Stimulated activated CD8-positive, alpha-beta memory T cell treated with anti-CD3 and anti-CD28 coated beads, Interleukin-7, amount 100 ng/mL, for 24 hours (primary cell): ENCODE measurements around the gene DUSP8.

Source experiments
- DNase-seq: peaks from one replicate; pipeline ENCODE4 v3.0.0-alpha.2; 2020; ENCODE audit warnings: low read depth

The DUSP8 gene

DNA sequence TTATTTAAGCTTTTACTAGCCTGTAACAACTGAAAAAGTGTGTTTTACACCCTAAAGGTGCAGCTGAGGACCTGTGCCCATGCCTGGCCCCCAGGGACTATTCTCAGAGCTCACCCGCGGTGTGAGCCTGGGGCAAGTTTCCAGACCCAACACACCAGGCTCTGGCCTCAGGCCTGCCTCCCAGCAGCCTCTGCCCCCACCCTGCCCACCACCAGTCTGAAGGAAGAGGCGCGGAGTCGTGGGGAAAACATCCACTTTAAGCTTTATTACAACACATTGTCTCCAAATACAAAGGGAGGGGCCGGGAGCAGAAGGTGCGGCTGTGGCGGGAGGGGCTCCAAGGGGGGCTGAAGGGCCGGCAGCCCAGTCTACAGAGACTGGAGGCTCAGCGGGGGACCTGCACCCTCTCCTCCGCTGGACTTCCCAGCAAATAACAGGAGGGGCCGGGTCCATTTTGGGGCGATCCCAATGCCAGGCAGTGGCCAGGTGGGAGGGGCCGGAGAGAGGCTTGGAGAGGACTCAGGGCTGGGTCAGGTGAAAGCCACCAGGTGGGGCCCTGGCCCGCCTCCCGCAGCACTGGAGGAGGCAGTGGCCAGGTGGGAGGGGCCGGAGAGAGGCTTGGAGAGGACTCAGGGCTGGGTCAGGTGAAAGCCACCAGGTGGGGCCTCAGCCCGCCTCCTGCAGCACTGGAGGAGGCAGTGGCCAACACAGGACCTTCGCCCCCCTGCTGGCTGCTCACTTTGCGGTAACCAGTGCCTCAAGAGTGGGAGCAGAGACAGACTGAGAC lies 18.1 kb downstream of the DUSP8 start:
- DNase-seq, result no peak

DNA sequence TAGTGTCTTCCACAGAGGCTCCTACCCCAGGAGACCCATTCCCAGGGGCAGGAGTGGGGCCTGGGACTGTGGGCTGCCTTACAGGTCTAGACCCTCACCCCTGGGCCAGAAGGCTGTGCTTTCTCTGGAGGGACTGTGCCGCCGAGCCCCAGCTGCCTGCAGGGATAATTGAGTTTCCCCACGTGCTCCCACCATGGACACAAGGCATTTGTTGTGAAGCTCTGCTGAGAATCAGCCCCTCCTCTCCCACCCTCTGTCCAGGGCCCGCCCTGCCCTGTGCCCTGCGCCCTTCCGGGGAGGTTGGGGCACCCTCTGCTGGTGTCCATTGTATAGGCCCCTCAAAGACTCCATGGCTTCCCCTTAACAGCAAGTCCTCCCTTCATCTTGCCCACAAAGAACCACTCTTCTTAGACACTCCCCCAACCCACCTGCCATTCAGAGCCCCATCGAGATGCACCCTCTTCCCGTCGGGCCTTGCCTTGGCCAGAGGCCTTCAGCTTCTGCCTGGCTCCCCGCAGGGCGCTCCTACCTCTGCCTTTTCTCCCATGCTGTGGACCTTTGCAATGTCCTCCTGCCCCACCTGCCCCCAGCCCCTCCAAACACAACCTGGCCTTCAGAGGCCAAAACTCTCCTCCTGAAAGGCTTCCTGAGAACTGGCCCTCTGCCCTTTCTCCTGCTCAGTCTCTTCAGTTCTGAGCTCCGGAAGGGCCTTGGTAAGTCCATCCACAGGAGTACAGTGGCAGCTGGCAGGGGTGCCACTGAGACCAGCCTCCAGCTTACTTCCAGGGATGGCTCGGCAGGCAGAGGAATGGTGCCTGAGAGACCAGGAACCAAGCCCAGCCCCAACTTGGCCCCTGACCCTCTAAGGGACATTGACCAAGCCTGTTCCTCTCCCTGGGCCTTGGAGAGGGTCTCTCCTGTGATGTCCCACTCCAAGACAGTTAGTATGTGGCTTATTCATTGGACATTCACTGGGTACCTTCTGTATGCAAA lies 22.4 kb downstream of the DUSP8 start:
- no peak for DNase-seq

DNA sequence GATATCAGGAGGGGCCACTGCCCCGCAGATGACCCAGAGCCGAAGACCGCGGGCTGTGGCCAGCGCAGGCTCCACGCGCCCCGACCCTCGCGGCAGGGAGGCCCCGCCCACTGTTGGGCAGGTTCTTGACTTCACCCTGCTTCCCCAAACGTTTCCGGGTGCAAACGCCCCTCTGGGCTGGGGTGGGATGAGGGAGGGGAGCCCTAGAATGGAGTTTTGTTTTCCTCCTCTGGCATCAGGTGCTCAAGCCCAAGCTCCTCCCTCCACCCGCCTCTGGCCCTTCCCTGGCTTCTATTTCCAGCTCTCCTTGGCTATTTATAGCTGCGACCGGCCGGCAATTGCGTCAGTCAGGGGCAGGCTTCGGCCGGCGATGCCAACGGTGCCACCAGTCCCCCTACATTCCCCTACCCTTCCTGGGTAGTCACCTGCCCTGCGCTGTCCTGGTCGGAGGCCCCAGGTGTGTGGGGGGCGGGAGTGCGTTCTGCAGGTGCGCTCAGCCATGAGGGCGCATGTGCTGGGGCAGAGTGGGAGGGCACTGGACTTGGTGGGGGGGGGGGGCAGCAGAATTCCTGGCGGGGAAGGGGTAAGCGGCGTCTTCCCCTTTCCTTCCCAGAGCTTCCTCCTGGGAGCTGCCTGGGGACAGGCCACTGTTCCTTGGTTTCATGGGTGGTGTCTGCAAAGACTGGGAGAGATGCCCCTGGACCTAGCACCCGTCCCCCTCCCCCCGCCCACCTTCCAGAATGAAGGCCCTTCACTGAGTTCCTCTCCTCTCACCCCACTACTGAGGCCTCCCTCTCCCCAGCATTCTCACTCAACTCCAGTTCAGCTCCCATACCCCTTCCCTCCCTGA lies 23.6 kb downstream of the DUSP8 start:
- no peak for DNase-seq

DNA sequence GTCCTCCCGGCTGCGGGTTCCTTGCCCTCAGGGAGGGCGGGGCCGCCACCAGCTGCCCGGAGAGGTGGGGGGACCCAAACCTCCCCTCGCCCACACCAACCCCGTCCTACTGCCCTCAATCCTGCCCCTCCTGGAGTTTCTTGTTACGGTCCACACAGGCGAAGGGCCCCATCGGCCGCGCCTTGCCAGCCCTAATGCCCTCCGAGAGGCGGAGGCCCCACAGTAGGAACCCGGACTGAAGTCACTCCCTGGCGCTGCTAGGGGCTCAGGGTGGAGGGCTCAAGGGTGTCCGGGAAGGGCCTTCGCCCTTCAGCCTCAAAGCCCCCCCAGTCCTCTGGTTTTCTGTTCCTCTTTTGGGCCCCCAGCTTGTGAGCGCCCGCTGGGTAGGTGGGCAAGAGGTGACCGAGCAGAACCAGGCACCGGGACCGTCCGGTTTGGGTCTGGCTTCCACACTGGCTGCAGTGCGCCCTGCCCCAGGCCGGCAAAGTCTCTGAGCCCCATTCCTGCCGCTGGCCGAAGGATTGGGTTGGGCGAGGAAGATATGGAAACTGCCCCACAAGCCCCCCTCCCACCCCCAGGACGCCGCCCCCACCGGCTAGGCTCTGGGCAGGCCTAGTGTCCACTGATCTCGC lies 24.5 kb downstream of the DUSP8 start:
- no peak for DNase-seq

DNA sequence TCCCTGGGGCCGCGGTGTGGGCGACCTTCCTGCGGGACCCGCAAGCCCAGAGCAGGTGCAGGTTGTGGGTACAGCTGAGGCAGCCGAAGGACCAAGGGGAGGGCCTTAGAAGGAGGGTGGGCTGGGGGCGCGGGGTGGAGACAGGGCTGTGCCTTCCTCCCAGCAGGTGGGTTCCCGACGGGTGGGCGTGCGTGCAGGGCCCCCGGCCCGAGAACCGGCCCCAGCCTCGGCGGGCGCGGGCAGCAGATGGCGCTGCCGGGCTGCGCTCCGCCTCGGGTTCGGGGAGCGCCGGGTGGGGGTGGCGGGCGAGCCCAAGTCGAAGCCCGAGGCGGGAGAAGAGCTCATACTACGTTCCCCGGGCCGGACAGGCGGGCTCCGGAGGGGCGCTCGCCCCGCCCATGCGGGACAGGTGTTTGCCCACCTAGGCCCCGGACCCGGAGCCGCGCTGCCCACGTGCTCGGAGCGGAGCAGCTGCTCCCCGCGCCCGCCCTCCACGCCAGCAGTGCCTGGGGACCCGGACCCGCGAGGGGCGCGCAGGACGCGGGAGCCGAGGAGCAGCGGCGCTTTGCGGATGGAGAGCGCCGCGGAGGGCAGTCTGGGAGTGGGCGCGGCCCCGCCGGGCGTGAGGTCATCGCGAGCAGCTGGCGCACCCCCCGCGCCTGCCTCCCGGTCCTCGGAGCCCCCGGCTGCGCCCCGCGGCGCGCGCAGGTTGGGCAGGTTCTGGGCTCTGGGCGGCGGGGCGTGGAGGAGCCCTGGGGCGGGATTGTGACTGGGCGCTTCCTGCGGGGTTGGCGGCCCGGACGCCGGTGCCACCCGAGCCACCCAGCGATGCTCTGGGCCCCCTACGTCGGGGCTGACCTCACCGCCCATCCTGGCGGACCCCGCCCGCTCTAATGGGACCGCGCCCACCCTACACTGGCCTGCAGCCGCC lies 25.3 kb downstream of the DUSP8 start:
- DNase-seq, result no peak

DNA sequence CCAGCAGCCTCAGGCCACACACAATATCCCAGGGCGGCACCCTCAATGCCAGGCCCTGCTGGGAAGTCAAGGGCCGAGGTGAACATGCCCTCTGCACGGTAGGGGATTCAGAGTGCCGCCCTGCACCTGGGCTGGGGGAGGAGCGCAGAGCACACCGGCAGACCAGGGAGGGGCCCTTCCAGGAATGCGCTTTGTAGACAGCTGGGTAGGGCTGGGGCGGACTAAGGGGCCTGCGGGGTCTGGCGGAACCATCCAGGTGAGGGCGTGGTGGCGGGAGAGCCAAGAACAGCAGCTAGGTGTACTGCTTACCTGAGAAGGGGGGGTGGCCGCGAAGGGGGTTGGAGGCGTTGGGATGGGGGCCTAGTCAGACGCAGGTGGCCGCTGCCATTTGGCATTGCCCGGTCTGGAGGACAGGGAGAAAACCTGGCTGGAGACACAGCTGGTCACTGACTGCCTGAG lies 26.0 kb downstream of the DUSP8 start:
- DNase-seq, result no peak

DNA sequence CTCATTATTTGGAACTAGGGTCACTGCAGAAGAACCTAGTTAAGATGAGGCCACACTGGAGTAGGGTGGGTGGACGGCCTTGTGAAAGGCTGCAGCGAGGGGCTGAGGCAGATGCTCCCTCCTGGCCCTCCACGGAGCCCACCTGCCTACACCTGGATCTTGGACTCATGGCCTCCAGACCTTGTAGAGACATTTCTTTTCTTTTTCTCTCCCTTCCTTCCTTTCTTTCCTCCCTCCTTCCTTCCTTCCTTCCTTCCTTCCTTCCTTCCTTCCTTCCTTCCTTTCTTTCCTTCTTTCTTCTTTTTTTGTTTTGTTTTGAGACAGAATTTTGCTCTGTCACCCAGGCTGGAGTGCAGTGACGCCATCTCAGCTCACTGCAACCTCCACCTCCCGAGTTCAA lies 26.6 kb downstream of the DUSP8 start:
- DNase-seq, result no peak

DNA sequence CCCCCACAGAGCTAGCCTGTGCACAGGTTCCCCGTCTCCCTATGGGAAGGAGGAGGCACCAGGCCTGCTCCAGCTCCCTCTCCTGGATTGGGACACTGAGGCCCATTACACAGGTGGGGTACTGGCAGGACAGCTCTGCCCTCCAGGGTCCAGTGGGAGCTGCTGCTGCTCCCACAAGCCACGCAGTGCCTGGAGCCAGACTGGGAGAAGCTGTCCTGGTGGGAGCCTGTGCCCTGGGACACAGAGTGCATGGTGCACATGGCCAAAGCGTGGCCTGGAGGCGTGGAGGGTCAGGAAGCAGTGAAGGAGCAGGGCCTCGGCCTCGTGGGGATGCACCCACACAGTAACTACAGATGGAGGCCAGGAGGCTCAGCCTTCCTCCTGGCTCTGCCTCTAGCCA lies 27.5 kb downstream of the DUSP8 start:
- no peak for DNase-seq

DNA sequence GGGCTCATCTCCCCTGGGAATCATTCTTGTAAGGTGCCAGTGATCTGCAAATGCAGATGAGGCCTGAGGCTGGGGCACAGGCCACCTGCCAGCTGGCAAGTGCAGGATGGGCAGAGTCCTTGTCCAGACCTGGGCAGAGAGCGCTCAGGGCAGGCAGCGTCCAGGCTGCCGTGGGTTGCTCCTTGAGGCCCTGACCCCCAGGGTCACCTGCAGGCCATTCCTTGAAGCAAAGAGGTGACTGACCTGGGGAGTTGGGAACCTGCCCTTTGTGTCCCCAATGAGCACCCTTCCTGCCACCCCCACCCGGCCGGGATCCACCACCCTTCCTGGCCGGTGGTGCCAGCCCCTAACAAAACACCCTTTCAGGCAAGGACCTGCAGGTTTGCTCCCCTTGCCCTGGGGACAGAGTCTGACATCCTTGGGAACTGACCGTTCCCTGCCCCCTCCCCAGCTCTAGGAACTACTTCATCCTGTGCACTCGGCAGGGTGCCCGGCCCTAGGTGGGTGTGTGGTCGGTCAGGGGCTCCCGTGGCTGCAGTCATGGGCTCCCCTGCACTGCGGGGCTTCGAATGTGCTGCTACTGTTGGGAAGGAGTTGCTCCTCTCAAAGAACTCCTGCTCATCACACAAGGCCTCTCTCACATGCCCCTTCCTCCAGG lies 28.3 kb downstream of the DUSP8 start:
- DNase-seq, result no peak

DNA sequence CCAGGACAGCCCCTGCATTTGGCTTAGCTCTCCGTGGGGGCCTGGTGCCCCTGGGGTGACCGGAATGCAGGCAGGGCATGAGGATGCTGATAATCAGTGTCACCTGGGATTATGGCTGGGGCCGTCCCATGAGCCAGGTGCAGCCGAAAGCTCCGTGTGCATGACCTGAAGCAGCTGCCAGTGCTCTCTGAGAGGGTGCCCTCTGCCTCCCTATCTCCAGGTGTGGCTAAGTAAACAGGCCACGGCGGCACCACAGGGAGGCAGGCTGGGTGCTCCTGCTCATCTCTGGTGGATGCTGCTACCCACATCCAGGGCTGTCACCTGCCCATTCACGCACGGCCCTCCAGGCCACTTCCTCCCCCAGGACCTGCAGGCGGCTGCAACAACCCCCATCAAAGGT lies 29.8 kb downstream of the DUSP8 start:
- DNase-seq, result no peak

DNA sequence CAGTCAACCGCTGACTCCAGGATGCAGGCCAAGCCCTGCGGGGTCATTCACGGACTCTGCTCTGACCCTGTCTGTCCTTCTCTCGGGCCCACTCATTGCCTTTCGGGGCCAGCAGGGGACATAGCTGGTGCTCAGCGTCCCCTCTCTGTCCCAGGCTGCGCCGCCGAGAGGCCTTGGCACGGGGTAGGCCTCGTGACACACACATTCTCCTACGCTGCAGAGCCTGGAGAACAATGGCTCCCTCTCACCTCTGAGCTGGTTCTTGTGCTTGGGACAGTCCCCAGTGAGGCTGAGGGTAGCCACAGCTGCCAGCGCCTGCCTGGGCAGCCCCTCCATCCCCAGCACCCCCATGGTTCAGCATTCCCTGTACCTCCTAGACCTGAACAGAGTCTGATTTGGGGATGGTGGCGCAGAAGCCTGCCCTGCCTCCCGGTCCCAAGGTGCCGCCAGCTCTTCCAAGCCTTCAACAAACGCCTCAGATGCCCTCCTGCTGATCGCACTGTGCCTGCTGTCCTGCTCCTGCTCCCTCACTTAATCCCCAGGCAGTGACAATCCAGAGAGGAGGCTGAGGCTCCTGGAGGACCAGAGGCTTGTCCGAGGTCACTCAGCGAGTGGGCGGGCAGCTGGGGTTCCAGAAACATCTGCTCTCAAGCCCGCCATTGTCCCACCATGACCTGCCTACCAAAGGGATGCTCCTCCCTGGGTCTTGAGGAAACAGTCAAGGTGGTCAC lies 30.4 kb downstream of the DUSP8 start:
- DNase-seq, result no peak

DNA sequence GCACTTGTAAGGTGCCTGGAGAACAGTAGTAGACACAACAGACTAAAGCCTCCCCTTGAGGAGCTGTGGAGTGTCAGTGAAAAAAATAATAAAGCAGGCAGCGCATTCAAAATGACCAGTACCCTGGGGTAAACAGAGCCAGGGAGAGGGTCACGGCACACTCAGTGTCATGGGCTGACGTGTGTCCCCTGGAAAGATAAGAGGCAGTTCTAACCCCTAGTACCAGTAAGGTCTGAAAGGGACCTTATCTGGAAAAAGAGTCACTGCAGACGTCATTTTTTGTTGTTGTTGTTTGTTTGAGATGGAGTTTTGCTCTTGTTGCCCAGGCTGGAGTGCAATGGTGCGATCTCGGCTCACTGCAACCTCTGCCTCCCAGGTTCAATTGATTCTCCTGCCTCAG lies 32.0 kb downstream of the DUSP8 start:
- DNase-seq, result no peak

DNA sequence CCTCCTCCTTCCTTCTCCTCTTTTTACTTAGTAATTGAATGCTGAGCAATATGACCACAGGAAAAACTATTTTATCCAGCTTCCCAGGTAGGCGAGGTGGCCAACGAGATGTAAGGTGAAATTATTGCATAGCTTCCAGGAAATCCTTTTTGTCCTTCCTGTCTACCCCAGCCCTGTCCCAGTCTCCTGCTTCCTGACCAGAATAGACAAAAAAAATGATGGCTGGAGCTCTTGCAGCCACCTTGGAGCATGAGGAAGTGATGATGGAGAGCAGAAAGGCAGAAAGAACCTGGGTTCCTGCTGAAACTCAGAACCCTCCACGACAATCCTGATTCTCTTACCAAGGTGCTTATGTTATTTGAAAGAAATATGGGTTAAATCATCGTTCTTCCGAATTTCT lies 33.9 kb downstream of the DUSP8 start:
- DNase-seq, result no peak

DNA sequence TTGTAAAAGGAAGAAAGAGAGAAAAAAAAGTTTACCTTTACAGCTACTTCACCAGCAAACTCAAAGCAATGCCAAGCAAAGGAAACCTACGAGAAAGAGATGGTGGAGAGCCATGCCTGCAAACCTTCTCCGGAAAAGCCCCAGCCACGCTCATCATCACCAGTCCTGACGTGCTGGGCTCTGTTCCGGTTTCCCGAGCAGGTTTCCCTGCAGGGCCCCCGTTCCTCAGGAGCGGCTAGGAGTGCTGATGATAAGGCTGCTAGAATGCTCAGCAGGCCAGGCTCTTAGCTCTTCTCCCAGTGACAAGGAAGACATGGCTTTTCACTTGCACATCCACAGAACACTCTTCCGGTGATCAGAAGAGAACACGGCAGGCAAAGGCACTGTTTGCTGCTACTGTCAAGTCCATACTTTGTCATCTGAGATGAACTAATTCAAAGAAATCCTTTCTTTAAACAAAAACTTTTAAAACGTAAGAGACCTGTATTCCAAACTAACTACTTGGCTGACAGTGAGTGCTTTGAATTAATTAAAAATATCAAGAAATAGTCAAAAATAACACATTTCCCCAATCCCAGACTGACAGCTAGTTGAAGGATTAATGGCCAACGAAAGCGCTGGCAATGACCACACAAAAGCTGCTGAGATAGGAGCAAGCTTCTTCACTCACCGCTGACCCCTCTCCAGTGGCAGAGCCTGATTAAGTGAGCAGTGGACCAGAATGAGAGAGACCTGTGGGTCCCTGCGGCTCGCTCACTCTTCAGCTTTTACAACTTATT lies 35.8 kb downstream of the DUSP8 start:
- DNase-seq, result no peak

DNA sequence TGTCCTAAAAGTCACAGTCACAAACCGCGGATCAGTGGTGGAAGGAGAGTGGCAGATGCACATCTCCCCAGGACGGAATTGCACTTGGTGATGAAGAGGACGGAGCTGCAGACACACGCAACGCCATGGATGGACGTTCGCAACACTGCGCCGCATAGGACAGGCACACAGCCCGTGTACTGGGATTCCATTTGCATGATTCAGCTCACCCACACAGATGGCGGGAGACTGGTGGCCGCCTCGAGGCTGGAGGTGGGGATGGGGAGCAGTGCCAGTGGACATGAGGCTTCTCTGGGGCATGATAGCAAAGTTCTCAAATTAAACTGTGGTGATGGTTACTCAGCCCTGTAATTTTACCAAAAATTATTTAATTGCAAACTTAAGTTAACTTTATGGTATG lies 37.4 kb downstream of the DUSP8 start:
- no peak for DNase-seq

DNA sequence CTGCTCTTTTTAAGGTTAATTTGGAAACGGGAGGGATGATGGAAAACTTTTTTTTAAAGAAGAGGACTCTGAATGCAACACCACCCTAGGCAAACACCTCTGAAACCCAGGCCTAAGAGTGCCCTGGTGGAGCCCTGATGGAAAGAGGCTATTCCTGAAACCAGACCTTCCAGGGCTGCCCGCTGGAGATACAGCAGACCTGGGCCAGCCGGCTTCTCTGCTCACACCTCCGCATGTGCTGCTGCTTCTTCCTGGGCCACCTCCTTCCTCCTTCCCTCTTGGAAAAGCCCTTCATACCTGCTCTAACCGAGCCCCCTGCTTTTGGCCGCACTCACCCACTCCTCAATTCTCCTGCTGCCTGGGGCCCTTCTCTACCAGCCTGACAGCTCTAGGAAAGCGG lies 37.9 kb downstream of the DUSP8 start:
- no peak for DNase-seq

DNA sequence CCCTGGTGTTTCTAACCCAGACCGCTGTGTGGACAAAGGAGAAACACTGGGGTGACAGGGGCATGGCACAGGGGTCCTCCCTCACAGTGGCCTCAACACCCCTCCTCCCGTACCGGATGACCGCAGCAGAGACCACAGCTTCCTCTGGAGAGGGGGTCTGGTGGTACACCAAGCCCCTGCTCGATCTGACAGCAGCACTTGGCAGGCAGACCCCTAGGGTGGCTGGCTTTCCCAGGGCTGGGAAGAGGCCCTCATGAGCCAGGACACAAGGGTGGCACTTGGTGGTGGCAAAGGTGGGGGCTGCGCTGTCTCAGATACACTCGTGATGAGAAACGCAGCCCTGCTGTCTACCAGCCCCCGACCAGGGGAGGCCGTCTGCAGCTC lies 38.7 kb downstream of the DUSP8 start:
- DNase-seq, result no peak

DNA sequence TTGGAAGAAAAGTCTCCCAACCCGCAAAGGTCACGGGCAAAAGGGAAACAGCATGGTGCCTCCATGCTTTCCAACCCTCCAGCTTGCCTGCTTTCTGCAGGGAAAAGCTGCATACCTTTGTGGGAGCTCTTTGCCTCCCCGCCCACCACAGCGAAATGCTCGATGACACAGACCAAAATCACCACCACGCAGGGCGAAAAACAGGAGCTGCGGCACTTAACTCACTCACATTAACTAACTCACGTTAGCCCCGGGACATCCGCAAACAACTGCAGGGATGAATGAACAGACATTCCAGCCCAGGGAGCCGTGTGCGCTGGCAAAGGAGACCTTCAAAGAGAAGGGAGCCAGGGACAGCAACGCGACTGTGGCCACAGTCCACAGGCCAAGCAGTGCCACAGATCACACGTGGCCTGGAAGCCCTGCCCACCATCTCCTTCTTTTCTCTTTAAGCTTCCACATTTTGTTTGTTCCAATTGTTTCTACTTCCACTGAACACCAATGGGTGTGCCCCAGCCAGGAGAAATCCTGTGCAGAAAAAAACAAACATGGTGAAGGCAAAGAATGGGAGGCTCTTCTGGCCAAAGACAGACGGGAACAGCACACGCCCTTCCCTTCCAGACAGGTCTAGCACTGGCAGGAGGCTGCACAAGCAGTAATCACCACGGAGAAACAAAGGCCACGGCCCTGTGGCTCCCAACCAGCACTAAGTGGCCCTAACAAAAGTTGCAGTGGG lies 39.3 kb downstream of the DUSP8 start:
- DNase-seq, result no peak
